ENCODE measurements around the gene VMAC.

The VMAC gene

DNA sequence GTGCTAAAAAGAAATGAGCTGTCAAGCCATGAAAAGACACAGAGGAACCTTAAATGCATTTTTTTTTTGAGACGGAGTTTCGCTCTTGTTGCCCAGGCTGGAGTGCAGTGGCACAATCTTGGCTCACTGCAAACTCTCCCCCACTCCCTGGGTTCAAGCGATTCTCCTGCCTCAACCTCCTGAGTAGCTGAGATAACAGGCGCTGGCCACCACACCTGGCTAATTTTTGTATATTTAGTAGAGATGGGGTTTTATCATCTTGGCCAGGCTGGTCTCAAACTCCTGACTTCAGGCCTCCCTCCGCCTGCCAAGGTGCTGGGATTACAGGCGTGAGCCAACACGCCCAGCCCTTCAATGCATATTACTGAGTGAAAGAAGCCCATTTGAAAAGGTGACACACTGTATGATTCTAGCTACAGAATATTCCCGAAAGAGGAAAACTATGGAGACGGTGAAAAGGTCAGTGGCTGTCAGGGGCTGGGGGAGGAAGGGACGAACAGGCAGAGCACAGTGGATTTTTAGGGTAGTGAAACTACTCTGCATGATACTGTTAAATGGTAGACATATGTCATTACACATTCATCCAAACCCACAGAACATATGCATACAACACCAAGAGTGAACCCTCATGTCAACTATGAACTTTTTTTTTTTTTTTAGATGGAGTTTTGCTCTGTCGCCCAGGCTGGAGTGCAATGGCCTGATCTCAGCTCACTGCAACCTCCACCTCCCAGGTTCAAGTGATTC is 20.4 kb upstream of the VMAC start:
- peak; percentile 52 for DNase-seq

DNA sequence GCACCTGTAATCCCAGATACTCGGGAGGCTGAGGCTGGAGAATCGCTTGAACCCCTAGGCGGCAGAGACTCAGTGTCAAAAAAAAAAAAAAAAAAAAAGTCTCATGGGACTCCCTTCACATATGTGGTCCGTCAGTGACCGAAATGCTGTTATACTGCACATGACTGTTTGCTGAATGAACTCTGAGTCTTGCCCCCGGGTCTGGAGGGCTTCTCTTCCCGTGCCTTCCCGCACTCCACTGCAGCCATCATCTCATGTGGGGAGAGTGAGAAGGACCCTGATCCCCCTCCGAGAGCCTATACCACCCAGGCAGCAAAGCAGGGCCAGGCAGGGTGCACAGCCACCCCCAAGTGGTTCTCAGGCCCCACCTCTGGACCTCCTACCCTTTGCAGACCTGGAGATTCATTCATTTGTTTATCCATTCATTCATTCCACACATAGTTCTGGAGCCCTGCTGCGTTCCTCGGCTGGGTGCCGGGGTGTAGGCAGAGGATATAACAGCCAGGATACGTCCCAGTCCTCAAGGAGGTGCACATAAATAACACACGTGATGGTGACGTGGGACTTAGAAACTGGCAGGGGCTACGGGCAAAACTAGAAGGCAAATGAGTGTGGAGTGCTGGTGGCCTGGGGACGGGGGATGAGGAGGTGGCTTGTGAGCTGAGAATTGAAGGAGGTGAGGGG is 15.2 kb upstream of the VMAC start:
- DNase-seq, result no peak

DNA sequence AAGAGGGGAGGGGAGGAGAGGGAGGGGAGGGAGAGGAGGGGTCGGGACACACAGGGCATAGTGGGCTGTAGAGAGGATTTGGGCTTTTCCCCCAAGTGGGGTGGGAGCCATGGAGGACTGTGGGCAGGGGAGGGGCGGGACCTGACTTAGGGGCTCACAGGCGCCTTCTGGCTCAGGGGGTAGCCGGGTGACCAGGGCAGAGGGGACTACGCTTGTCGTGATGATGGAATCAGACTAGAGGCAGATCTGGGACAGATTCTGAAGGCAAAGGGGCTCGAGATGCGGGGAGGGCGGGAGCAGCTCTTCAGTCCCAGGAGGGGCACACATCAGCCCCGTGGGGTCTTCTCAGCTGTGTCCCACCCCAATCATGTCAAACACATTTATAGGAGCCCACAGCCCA is 14.6 kb upstream of the VMAC start:
- DNase-seq, result no peak

DNA sequence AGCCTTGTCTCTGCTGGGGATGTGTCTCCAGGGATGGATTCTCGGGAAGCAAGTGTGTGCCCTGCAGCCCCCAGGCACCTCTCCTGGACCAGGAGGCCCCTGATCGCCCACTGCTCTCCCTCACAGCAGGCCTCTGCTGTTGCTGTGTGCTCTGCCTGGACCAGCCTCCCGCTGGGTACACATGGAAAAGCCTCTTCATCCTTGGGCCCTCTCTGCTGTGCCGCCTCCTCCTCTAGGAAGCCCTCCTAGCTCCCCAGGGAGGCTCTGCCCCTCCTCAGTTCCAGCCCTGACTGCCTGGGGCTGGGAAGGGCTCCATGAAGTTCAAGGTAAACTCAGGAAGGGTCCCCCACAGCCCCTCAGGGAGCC is 13.1 kb upstream of the VMAC start:
- peak; percentile 24 for DNase-seq

DNA sequence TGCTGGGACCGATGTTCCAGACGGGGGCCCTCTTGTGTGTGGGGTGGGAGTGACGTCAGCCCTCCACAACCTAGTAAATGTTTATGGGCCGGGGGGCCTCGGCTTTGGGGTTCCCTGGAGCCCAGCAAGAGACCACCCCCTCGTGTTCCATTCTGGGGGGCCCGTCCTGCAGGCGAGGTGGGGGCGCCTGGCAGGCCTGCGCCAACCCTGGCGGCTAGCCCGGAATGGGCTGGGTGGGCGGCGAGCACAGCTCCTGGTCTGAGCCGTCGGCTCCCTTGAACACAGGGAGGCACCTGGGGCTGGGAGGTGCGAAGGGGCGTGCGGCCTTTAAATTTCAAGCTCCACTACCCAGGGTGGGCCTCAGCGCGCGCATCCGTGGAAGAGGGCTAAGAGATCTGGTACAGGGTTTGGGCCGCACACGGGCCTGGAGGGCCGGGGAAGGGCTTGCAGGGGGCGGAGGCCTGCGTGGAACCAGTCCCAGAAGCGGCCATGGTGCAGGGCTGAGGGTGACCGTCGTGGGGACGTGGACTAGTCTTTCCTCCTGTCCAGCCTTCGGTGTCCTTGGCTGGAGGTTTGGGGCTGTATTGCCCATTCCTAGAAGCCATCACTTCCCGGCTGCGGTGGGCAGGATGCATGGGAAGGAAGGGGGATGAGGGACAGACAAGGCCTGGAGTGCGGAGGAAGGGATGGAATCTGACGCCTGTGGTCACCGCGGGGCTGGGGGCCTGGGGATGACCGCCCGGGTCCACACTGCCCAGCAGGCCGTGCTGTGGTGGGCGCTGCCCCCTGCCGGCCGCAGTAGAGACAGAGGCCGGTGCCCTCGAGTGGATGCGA is 12.5 kb upstream of the VMAC start:
- DNase-seq, result peak; percentile 54

DNA sequence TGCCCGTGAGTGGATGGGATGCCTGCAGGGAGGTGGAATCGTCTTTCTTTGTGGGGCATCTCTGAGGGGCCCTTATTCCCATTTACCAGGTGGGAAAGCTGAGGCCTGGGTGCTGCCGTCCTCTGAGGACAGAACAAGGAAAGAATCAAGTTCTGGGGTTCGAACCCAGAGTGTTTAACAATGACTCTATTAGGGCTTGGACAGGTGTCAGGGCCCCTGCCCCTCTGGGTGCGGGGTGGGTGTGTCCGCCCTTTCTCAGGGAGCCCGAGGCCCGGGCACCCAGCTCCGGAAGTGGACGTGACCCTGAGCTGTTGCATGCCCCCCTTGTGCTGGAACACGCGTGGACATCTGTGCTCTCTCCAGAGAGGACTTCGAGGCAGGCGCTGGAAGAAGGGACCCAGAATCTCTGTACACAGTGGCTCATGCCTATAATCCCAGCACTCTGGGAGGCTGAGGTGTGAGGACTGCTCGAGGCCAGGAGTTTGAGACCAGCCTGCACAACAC is 11.8 kb upstream of the VMAC start:
- DNase-seq, result no peak

DNA sequence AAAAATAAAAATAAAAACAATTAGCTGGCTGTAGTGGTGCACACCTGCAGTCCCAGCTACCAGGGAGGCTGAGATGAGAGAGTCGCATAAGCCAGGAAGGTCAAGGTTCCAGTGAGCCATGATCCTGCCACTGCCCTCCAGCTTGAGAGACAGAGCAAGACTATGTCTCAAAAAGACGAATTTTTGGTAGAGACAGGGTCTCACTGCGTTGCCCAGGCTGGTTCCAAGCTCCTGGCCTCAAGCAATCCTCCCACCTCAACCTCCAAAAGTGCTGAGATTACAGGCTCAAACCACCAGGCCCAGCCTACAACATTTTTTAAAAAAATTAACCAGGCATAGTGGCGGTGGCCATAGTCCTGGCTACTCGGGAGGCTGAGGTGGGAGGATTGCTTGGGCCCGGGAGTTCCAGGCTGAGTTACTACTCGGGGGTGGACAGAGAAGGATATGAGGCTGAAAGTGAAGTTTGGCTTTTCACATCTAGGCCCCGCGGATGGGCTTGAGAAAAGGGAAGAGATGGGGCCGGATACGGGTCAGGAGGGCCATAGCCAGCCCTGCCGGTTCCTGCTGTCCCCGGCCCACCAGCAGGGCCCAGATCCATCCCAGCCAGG is 11.3 kb upstream of the VMAC start:
- DNase-seq, result no peak

DNA sequence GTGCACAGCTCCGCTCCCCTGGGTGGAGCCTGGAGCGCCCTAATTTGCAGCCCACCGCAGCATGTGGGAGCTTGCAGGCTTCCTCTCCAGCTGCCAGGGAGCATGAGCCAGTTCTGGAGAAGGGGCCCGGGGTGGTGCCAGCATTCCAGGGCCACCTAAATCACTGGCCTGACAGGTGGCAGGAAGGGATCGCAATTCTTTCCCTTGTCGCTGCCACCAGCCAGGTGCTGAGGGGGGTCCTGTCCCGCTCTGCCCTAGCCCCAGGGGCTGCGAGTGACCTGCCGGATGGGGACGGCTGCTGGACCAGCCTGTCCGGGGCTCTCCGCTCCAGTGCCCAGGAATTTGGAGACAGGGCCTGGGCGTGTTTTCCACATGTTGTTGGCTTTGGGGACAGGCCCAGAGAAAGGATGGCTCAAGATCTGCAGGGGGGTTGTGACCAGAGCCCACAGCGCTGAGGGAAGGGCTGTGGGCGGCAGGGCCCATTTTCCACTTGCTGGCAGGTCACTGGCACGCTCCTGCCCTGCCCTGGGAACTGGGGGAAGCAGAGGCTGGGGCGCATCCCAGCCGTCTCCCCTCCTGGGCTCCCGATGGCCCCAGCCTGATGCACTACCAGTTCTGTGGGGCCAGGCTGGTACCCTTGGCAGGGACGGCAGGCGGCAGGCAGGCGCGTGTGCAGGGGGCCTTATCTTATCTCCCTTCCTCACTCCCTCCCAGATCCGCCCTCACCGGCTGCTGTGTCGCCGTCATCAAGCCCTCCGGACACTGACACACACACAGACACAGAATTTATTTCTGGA is 10.6 kb upstream of the VMAC start:
- DNase-seq, result no peak

DNA sequence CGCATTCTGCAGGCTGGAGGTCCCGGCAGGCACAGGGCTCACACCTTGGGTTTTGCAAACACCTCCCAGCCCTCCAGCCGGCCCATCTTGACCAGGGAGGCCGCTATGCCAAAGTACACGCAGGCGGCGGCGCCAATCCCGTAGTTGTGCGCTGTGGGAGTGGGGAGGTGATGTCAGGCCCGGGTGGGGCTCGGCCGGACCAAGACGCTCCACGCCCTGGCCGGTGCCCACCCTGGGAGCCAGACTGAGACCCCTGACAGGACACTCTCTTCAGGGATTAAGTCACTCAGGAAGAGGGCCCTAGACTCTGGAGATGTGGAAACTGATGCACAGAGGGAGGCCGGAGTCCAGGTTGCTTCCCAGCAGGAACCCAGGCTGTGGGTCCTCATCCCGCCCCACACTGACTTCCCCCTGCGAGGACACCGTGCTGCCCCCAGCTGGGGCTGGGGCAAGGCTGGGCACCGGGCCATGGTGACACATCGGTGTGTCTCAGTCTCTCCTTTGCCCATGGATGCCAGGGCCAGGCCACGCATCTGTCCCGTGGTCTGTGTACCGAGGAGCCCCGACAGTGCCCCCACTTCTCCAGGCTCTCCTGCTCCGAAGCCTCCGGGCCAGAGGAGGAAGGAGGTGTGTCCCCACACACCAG is 9.8 kb upstream of the VMAC start:
- DNase-seq, result no peak

DNA sequence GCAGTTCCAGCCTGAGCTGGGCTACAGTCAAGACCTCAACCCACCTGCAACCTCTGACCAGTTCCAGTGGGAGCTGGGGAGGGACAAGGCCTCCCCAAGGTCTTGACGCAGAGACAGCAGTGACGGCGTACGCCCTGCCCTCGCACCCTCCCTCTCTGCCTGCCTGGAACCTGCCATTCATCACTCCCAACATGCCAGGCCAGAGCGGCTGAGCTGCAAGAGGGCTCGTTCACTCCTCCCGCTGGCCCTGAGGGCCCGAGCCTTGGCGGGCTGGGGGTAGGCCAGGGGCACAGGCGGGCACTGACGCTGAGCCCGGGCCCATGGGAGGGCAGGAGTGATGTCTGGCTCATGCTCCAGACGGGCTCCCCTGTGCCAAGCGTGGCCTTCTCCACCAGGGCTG is 9.3 kb upstream of the VMAC start:
- no peak for DNase-seq

DNA sequence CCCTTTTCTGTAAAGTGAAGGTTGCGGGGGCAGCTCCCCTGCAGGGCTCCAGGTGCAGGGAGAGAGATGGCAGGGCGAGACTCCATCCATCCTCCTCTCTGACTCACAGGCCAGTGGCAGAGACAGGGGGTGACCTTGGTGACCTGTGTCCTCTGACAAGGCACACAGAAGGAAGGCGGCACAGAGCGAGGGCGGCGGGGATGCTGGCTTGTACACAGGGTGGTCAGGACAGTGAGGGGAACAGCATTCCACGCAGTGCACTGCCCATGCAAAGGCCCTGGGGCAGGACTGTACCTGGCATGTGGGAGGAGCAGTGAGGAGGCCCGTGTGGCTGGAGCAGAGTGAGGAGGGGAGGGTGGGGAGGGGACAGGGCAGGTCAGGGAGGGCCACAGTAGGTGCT is 8.8 kb upstream of the VMAC start:
- DNase-seq, result no peak

DNA sequence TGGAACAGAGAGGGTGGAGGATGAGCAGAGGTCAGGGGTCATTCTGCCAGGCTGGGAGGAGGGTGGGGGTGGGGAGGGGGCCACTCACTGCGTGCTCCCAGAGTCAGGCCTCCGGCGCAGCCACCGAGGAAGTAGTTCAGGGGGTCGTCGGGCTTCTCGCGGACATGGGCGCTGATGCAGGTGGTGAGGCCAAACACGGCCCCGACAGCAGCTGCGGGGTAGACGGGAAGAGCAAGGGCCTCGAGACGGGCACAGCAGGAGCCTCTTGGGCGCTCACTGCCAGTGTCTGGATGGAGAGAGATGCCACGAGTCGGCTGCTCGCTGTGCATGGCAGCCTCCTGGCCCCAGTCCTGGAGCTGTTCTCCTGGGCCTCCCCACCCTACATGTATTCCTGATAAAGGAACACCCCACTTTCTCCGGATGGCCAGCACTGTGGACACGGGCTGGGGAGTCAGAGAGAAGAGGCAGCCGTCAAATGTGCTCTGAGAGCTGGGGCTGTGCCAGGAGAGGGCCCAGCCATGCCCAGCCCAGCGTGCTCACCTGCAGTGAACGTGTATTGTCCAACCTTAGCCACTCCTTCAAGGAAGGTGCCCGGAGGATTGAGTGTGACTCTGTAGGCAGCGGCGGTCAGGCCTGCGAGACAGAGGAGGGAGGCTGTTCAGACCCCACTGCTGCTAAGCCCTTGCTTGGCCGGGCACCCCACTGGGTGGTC is 8.2 kb upstream of the VMAC start:
- DNase-seq, result no peak

DNA sequence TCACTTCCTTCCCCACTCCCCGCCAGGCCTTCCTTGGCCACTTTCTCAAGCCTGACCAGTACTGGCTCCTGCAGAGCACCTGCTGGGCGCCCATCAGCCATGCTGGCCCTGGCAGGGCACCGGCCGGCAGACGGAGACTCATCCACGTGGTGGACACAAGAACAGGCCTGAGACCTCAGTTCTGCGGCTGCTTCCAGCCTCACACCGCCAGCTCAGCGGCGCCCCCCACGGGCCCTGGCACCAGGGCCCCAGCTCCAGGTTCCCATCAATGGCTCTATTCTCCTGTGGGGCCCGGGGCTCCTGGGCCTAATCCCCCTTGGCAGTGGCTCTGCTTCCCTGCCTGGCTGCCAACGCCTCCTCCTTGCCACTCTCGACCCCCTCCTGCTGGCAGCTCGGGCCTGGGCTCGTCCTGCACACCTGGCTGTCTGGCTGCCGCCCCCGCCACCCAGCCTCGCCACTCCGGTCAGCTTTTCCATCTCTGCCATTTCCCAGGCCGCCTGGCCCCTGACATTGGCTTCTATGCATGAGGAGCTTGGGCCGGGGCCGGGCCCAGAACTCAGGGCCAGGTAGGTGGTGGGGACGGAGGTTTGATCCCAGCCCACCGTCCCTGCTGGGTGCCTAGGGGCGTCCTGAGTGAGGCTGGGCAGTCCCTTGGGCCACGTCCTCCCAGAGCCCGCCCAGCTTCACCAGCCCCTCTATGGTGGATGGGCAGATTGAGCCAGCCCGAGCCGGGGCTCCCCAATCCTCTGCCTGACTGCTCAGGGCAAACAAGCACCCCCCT is 7.3 kb upstream of the VMAC start:
- no peak for DNase-seq

DNA sequence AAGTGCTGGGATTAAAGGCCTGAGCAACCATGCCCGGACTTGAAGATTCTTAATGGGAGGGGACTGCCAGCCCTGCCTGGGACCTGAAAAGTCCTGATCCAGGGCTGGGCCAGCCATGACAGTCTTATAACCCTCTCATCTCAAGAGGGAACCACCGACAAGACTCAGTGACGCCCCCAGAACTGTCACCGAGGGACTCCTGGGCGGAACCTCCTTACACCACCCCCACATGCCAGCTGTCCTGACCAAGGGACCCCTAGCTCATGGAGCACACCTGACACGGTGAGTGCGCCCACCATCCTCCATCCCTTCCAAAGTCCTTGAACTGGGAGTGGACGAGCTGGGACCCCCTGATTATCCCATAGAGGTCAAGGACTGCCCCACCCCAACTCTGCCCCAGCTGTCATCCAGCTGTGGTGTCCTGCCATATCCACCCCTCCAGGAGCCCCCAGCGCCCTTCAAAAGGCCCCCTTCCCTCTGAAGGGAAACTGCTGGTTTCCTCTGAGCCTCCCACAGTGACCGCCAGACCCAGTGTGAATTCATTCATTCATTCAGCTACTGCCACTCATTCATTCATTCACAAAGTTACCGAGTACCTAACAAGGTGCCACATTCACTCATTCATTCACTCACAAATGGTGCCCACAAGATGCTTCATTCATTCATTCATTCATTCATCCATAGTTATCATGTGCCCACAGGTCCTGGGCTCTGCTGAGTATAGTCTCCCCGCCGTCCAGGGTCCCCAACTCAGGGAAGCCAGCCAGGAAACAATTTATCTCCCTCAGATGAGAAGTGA is 4.7 kb upstream of the VMAC start:
- no peak for DNase-seq

DNA sequence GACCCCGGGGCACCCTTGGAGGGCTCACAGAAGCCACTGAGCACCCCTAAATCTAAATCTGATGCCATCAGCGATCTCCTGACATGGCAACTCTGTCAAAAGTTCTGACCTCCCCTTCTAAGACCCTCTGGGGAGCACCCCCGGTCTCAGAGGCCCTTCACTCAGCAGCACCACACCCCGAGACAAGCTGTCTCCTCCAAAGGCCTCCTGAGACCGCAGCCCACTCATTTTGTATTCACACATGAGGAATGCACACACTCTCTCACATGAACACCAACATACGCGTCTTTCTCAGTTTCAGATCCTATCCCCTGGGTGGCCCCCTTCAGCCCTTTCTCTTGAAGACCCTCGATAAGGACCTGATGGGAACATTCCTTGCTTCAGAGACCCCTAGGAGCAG is 3.7 kb upstream of the VMAC start:
- DNase-seq, result no peak

DNA sequence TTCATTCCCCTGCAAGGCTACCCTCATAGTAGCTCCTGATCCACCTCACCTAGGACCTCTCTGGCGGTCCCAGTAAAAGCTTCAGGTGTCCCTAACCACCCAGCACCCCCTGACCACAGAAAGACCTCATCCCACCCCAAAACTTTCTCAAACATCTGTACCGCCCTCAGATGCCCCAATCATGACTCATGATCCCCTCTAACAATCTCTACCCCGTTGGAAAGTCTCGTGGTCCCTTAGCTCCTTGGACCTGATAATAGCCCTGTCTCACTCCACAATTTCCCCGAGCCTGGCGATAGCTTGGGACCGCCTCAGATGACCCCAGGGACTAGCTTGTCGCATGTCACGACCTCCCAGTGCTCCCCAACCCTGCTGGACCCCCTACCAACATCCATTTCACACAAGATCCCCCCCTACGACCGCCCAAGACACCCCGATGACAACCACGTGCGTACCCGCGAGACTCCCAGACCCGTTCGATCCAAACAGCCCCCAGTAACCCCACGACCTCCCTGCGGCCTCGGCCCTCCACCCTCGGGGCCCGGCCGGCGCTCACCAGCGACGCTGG is 1.5 kb upstream of the VMAC start:
- no peak for DNase-seq

DNA sequence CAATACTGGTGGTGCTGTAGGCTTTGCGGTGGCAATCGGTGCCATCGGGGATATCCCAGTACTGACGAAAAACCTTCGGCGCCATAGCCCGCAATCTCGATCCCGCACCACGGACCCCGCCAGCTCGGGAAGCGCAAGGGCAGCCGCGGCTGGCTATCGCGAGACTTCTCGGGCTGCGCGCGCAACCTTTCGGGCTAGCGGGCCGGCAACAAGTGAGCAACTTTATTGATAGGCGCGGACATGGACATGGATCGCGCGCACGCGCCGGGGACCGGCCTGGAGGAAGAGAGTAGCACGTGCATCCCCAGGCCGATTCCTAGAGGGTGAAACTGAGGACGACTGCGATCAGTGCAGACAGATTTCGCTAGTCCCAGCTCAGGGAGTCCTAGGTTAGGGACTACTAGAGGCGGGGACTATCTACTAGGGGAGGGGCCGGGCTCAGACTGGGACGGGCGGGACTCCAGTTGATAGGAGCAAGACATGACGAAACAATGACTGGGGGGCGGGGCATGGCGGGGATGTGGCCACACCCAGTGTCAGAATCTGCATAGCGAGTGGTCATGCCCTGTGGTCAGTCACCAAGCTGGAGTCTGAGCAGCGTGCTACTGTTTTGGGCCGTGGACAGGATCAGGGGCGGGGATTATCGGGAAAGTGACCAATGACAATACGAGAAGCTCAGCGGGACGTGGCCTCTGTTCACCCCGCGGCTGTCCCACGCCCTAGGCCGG is 884 bp upstream of the VMAC start, which contains the start of gene NDUFA11:
Gene NDUFA11, minus strand, starts transcription at position 167 of the 728 bp plus-strand sequence. Its CDS starts 82 bp downstream, at position 85.
- peak; percentile 96 for DNase-seq

DNA sequence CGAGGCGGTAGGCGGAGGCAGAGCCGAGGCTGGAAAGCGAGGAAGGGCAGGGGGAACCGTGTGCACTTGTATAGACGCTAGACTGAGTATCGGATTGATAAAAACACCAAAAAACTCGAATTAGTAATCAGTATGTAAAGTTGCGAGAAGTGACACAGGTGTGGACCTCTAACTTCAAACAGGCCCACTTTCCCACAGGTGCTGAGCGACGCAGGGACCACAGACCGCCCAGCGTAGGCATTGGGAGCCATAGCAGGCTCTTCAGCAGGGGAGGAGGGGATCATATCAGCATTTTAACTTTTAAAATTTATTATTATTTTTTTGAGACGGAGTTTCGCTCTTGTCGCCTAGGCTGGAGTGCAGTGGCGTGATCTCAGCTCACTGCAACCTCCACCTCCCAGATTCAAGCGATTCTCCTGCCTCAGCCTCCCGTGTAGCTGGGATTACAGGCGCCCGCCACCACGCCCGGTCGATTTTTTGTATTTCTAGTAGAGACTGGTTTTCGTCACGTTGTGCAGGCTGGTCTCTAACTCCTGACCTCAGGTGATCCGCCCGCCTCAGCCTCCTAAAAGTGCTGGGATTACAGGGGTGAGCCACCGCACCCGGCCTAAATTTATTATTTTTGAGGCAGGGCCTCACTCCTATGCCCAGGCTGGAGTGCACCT is 574 bp downstream of the VMAC start:
- no peak for DNase-seq

Data from RPMI8226 (cell line).